Measurements from ENCODE around the gene APBA1.

DNA sequence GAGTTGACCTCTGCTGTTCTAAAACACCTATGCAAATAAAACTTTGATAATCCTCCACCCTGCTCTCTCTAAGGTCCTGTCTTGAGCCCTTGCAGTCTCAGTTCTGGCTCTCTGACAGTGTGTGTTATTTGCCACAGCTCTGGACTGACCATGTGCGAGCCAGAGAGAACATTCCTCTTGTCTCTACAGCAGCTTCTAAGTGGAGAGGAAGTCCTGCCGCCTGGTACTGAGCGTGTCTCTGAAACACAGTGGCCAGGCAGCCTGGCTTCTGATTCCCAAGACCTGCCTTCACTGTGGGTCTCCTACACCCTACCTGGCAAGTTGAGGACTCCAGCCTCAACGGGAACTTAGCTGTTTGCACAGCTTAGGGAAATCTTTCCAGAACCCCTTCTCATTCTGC, 285.5 kb downstream of the APBA1 start:
- TF ChIP-seq, protein P1, sequence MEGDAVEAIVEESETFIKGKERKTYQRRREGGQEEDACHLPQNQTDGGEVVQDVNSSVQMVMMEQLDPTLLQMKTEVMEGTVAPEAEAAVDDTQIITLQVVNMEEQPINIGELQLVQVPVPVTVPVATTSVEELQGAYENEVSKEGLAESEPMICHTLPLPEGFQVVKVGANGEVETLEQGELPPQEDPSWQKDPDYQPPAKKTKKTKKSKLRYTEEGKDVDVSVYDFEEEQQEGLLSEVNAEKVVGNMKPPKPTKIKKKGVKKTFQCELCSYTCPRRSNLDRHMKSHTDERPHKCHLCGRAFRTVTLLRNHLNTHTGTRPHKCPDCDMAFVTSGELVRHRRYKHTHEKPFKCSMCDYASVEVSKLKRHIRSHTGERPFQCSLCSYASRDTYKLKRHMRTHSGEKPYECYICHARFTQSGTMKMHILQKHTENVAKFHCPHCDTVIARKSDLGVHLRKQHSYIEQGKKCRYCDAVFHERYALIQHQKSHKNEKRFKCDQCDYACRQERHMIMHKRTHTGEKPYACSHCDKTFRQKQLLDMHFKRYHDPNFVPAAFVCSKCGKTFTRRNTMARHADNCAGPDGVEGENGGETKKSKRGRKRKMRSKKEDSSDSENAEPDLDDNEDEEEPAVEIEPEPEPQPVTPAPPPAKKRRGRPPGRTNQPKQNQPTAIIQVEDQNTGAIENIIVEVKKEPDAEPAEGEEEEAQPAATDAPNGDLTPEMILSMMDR (IDR thresholded peaks at IDR 0.05), result no peak
- TF ChIP-seq POLR2AphosphoS5 (IDR thresholded peaks at IDR 0.05; ENCODE audit: low read depth, low read length), result no peak
- TF ChIP-seq REST (IDR thresholded peaks at IDR 0.05; ENCODE audit: insufficient read depth in 1 of 2, low read depth in 2 of 2, low read length in 1 of 2), result no peak
- TF ChIP-seq TCF7L2 (IDR thresholded peaks at IDR 0.05; ENCODE audit: low read depth, low read length), result no peak
